ENCODE results near the gene AKR1A1.

DNA sequence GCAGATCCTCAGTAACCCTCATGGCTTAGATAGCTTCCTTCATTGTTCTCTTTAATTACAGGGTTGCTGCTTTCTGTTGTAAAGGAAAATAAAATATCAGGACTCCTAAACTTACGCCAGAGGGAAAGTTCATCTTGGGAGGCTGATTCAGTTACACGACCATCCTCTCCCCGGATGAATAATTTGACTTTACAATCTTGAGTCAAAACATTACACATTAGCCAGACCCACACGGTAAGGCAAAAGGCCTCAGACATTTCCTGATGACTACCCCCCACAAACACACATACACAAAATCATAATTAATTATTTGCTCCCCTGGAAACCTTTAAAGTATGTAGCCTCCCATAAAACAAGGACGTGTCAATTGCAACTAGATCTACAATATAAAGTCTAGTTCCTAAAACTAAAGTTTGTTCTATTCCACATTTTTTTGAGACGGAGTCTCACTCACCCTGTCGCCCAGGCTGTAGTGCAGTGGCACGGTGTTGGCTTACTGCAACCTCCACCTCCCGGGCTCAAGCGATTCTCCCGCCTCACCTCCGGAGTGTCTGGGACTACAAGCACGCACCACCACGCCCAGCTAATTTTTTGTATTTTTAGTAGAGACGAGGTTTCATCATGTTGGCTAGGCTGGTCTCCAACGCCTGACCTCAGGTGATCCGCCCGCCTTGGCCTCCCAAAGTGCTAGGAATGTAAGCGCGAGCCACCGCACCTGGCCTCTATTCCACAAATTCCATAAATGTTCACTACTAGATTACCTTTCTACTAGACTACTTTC, 28.1 kb upstream of the AKR1A1 start:
- TF ChIP-seq, protein P1, sequence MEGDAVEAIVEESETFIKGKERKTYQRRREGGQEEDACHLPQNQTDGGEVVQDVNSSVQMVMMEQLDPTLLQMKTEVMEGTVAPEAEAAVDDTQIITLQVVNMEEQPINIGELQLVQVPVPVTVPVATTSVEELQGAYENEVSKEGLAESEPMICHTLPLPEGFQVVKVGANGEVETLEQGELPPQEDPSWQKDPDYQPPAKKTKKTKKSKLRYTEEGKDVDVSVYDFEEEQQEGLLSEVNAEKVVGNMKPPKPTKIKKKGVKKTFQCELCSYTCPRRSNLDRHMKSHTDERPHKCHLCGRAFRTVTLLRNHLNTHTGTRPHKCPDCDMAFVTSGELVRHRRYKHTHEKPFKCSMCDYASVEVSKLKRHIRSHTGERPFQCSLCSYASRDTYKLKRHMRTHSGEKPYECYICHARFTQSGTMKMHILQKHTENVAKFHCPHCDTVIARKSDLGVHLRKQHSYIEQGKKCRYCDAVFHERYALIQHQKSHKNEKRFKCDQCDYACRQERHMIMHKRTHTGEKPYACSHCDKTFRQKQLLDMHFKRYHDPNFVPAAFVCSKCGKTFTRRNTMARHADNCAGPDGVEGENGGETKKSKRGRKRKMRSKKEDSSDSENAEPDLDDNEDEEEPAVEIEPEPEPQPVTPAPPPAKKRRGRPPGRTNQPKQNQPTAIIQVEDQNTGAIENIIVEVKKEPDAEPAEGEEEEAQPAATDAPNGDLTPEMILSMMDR (IDR thresholded peaks at IDR 0.05; ENCODE audit: low read depth, low read length, poor library complexity, severe bottlenecking), result no peak
- TF ChIP-seq EZH2phosphoT487 (IDR thresholded peaks at IDR 0.05; ENCODE audit: borderline replicate concordance, low read length), result no peak
